ENCODE data around the gene CNIH4. TPM values are rescaled to one million over a fixed set of nuclear protein-coding genes. Genes with fewer than 3 reads are reported as not detected.

CNIH4 gene
- total and polyA plus RNA-seq, 11 donors, result 15.7 to 84.6 (median 33.7) TPM

DNA sequence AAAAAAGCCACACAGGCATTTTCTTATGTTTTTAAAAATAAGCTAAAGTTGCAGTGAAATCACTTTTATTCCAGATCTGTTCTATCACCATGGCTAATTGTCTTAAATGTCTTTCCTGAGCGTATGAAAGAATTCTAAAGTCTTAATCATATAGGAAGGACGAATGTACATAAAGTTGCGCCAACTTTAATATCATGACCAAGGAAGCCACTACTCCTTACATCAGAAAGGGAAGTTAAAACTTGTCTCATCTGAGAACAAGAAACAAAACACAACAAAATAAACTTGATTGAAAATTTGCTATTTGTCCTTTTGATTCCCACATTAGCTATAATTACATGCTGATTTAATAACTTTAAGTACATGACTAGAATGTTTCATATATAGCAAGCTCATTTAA lies 26.5 kb downstream of the CNIH4 start:
- intact Hi-C loops (cut with DNase I), result no loop called here
- Histone ChIP-seq H3K4me1 (peaks cover 0 to 63% (median 0%) of the 10 kb centered on the region in 12 donors), H3K27me3 (no peaks in the 10 kb centered on the region), H3K27ac (no peak overlapping the region), H3K4me3 (no peak overlapping the region), H3K9me3 (no peaks in the 10 kb centered on the region), H3K36me3 (peaks cover 0 to 60% (median 32%) of the 10 kb centered on the region in 9 donors)
- TF ChIP-seq POLR2A (IDR thresholded peaks at IDR 0.05), result no peak
- TF ChIP-seq, protein P1, sequence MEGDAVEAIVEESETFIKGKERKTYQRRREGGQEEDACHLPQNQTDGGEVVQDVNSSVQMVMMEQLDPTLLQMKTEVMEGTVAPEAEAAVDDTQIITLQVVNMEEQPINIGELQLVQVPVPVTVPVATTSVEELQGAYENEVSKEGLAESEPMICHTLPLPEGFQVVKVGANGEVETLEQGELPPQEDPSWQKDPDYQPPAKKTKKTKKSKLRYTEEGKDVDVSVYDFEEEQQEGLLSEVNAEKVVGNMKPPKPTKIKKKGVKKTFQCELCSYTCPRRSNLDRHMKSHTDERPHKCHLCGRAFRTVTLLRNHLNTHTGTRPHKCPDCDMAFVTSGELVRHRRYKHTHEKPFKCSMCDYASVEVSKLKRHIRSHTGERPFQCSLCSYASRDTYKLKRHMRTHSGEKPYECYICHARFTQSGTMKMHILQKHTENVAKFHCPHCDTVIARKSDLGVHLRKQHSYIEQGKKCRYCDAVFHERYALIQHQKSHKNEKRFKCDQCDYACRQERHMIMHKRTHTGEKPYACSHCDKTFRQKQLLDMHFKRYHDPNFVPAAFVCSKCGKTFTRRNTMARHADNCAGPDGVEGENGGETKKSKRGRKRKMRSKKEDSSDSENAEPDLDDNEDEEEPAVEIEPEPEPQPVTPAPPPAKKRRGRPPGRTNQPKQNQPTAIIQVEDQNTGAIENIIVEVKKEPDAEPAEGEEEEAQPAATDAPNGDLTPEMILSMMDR (IDR thresholded peaks at IDR 0.05), result no peak
- DNase-seq (no peak), ATAC-seq (no peak)
- 89 to 94% (median 91%) methylated on average over 3 of the region's 3 CpGs for WGBS, 4 donors

DNA sequence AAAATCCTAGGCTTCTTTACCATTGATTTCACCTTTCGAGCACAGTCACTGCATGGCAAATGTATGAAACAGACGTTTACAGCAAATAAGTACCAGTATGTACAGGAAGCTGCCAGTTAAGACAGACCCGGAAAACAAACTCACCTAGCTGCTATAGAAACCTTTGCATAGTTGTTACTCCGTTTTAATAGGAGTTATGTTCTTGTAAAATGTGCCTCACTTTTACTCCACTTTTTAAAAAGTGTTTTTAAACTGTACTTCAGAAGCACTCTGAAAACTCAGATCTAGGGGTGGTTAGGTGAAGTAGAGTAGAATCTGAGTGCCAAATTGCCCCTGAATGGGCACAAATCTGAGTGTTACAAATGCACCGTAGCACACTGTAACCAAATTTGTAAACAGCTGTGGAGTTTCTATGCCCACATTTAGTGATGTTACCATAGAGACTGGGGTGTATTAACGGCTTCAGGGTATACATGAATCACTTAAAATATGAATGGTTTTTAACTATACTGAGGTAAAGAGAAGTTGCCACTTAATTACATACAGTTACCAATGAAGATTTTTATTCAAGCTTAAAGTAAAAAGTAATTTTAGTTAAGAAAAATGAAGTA lies 30.7 kb downstream of the CNIH4 start:
- Histone ChIP-seq H3K27me3 (no peaks in the 10 kb centered on the region), H3K4me3 (no peak overlapping the region), H3K4me1 (peaks cover 0 to 28% (median 0%) of the 10 kb centered on the region in 12 donors), H3K9me3 (no peaks in the 10 kb centered on the region), H3K36me3 (peaks cover 0 to 86% (median 68%) of the 10 kb centered on the region in 9 donors), H3K27ac (peak overlapping the region in 1 of 12 donors; percentile 0)
- 69 to 76% (median 71%) methylated on average over 6 of the region's 6 CpGs for WGBS, 4 donors
- ATAC-seq (no peak), DNase-seq (no peak)
- TF ChIP-seq POLR2A (IDR thresholded peaks at IDR 0.05), result no peak
- TF ChIP-seq, protein P1 (IDR thresholded peaks at IDR 0.05), result no peak
- intact Hi-C loops (cut with DNase I), result no loop called here

DNA sequence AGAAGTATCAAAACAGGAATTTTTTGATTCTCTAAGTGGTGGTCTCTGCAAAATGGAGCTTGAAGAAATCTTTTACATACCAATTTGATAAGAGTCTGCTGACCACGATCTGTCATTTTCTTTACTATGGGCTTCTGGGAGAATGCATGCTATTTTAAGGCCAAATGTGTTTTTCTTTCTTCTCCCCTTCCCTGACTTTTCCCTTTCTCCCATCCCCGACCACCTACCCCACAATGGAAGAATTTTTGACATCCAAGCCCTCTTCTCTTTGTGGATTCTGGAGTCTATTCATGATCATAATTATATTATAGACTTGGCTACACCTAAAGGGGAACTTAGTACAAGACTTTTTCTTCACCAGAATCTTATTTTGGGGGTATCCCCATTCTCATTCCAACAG lies 31.3 kb downstream of the CNIH4 start:
- Histone ChIP-seq H3K27ac (peak overlapping the region in 1 of 12 donors; percentile 0), H3K4me3 (no peak overlapping the region), H3K9me3 (no peaks in the 10 kb centered on the region), H3K36me3 (peaks cover 0 to 91% (median 73%) of the 10 kb centered on the region in 9 donors), H3K27me3 (no peaks in the 10 kb centered on the region), H3K4me1 (peaks cover 0 to 24% (median 0%) of the 10 kb centered on the region in 12 donors)
- WGBS, 4 donors, result 66 to 85% (median 74%) methylated on average over 2 of the region's 2 CpGs
- DNase-seq (no peak), ATAC-seq (no peak)
- TF ChIP-seq, protein P1 (IDR thresholded peaks at IDR 0.05), result no peak
- no peak for TF ChIP-seq POLR2A (IDR thresholded peaks at IDR 0.05)
- intact Hi-C loops (cut with DNase I), result no loop called here

DNA sequence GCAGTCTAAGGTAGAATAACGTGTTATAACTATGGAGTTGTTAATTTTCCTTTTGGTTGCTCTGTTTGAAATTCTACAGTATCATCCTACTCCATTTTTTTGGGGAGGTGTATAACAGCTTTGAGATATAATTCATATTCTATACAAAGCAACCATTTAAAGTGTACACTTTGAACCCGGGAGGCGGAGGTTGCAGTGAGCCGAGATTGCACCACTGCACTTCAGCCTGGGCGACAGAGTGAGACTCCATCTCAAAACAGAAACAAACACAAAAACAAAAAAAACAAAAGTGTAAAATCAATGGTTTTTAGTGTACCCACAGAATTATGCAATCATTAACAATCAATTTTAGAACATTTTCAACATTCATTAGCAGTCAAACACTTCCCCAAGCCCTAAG lies 33.8 kb downstream of the CNIH4 start:
- ATAC-seq, result no peak
- intact Hi-C loops (cut with DNase I), result loop anchor here in 2 of 10 donors (5.0 to 10.0 kb wide), 2 partner anchors 37 to 86 kb away; no protein-coding TSS in a partner anchor

More for the DNA sequence above, 33.8 kb downstream of the CNIH4 start:
- Histone ChIP-seq H3K36me3 (peaks cover 0 to 100% (median 91%) of the 10 kb centered on the region in 9 donors), H3K9me3 (no peaks in the 10 kb centered on the region), H3K27me3 (no peaks in the 10 kb centered on the region), H3K27ac (no peak overlapping the region), H3K4me1 (peaks cover 0 to 13% (median 0%) of the 10 kb centered on the region in 12 donors), H3K4me3 (no peak overlapping the region)
- WGBS, 4 donors, result 93 to 96% (median 95%) methylated on average over 5 of the region's 5 CpGs
- DNase-seq, result no peak
- TF ChIP-seq POLR2A (IDR thresholded peaks at IDR 0.05), result no peak
- TF ChIP-seq, protein P1 (IDR thresholded peaks at IDR 0.05), result no peak
